Mesendoderm (in vitro differentiated cells): ENCODE results near the gene PLA1A.
A peak's percentile ranks its signal among the peaks of the same experiment; 100 is the strongest.

ENCODE experiments used
- DNase-seq: peaks from one replicate; pipeline ENCODE4 v3.0.0; 2013
- H2AK5ac ChIP-seq: 2 replicates; pipeline ENCODE4 v1.6.1; 2013; ENCODE audit warnings: low read length, inconsistent platforms
- H2BK120ac ChIP-seq: 2 replicates; pipeline ENCODE4 v1.6.1; 2013; ENCODE audit warnings: low read depth, mild to moderate bottlenecking, low read length, moderate library complexity, mixed read lengths
- H2BK15ac ChIP-seq: replicated peaks from 2 replicates; pipeline ENCODE4 v1.6.1; 2013; ENCODE audit warnings: low read depth, mild to moderate bottlenecking, moderate library complexity
- H2BK5ac ChIP-seq: 2 replicates; pipeline ENCODE4 v1.6.1; 2013; ENCODE audit warnings: low read length, inconsistent platforms
- H3K18ac ChIP-seq: 2 replicates; pipeline ENCODE4 v1.6.1; 2013; ENCODE audit warnings: mild to moderate bottlenecking, low read length, mixed read lengths
- H3K23ac ChIP-seq: one replicate; pipeline ENCODE4 v1.6.1; 2013; ENCODE audit warnings: low read length
- H3K27ac ChIP-seq: 2 replicates; pipeline ENCODE4 v1.5.1; 2013; ENCODE audit warnings: low read depth, mild to moderate bottlenecking, inconsistent platforms, low read length, moderate library complexity
- H3K27me3 ChIP-seq: 2 replicates; pipeline ENCODE4 v1.6.1; 2013; ENCODE audit warnings: low read length, control low read depth, mild to moderate bottlenecking, inconsistent platforms; ENCODE audit not compliant: insufficient read depth, poor library complexity
- H3K36me3 ChIP-seq: 2 replicates; pipeline ENCODE4 v1.6.1; 2013; ENCODE audit warnings: low read length, inconsistent platforms; ENCODE audit not compliant: control insufficient read depth, insufficient read depth
- H3K4ac ChIP-seq: one replicate; pipeline ENCODE4 v1.6.1; 2013; ENCODE audit warnings: low read depth, mild to moderate bottlenecking, low read length, moderate library complexity
- H3K4me1 ChIP-seq: 2 replicates; pipeline ENCODE4 v1.6.1; 2013; ENCODE audit warnings: low read depth, low read length, inconsistent platforms; ENCODE audit not compliant: control insufficient read depth
- H3K4me2 ChIP-seq: 2 replicates; pipeline ENCODE4 v1.6.1; 2013; ENCODE audit warnings: low read length
- H3K4me3 ChIP-seq: 2 replicates; pipeline ENCODE4 v1.5.1; 2013; ENCODE audit warnings: mild to moderate bottlenecking, low read length
- H3K56ac ChIP-seq: one replicate; pipeline ENCODE4 v1.6.1; 2013; ENCODE audit warnings: low read length
- H3K79me1 ChIP-seq: 2 replicates; pipeline ENCODE4 v1.6.1; 2013; ENCODE audit warnings: low read length, inconsistent platforms
- H3K79me2 ChIP-seq: 2 replicates; pipeline ENCODE4 v1.6.1; 2013; ENCODE audit warnings: mild to moderate bottlenecking, low read length; ENCODE audit not compliant: control insufficient read depth, insufficient read depth
- H3K9ac ChIP-seq: 2 replicates; pipeline ENCODE4 v1.6.1; 2013; ENCODE audit warnings: low read length, inconsistent platforms
- H4K5ac ChIP-seq: one replicate; pipeline ENCODE4 v1.6.1; 2013; ENCODE audit warnings: low read length
- H4K8ac ChIP-seq: one replicate; pipeline ENCODE4 v1.6.1; 2013; ENCODE audit warnings: low read depth, mild to moderate bottlenecking, control low read depth, low read length, moderate library complexity
- WGBS: extraction: QIAGEN DNeasy Blood & Tissue Kit; methylation state at CpG from one replicate; pipeline ENCODE4 v1.1.7; 2013; ENCODE audit warnings: low lambda C conversion rate, missing lambda C conversion rate; ENCODE audit not compliant: insufficient coverage; ENCODE audit errors: extremely low coverage; 5-methylcytosine and 5-hydroxymethylcytosine counted together

PLA1A gene

GRCh38 chr3:119636249-119636648 is 38.6 kb downstream of the PLA1A start:
- no peak overlapping the region for H3K4me3 ChIP-seq
- no peak overlapping the region for H3K4me2 ChIP-seq
- no CpG with 5 or more reads among the region's 1 CpG for WGBS
- H3K27me3 ChIP-seq = no peaks in the 10 kb centered on the region
- no peak overlapping the region for H3K4ac ChIP-seq
- peaks cover 4% of the 10 kb centered on the region for H3K4me1 ChIP-seq
- DNase-seq = no peak
- no peak overlapping the region for H3K23ac ChIP-seq
- no peak overlapping the region for H3K27ac ChIP-seq
- H3K9ac ChIP-seq = no peak overlapping the region
- no peak overlapping the region for H4K5ac ChIP-seq
- H3K79me2 ChIP-seq = no peaks in the 10 kb centered on the region
- no peaks in the 10 kb centered on the region for H3K79me1 ChIP-seq
- no peak overlapping the region for H3K18ac ChIP-seq
- no peak overlapping the region for H4K8ac ChIP-seq
- H3K36me3 ChIP-seq = no peaks in the 10 kb centered on the region
- no peak overlapping the region for H2BK5ac ChIP-seq
- H3K56ac ChIP-seq = no peak overlapping the region
- H2BK120ac ChIP-seq = no peak overlapping the region
- H2AK5ac ChIP-seq = no peak overlapping the region
- no peak overlapping the region for H2BK15ac ChIP-seq

GRCh38 chr3:119636891-119637611 is 39.4 kb downstream of the PLA1A start:
- Histone ChIP-seq H3K79me1 (no peaks in the 10 kb centered on the region), H3K4me3 (no peak overlapping the region), H3K18ac (no peak overlapping the region), H3K4ac (no peak overlapping the region), H4K8ac (no peak overlapping the region), H3K9ac (no peak overlapping the region), H3K27me3 (no peaks in the 10 kb centered on the region), H3K4me1 (peaks cover 4% of the 10 kb centered on the region), H2BK120ac (no peak overlapping the region), H3K4me2 (no peak overlapping the region), H3K79me2 (no peaks in the 10 kb centered on the region), H4K5ac (no peak overlapping the region), H2BK15ac (no peak overlapping the region), H2BK5ac (no peak overlapping the region), H3K56ac (no peak overlapping the region), H2AK5ac (no peak overlapping the region), H3K36me3 (no peaks in the 10 kb centered on the region), H3K23ac (no peak overlapping the region), H3K27ac (no peak overlapping the region)
- DNase-seq = no peak
- WGBS = no CpG with 5 or more reads among the region's 4 CpGs

- H4K8ac ChIP-seq = no peak overlapping the region
- H3K79me2 ChIP-seq = no peaks in the 10 kb centered on the region
- H3K4me3 ChIP-seq = no peak overlapping the region
- H2BK5ac ChIP-seq = no peak overlapping the region
- no peak overlapping the region for H3K4ac ChIP-seq
- H2BK120ac ChIP-seq = no peak overlapping the region
- no peak overlapping the region for H3K23ac ChIP-seq
- no peaks in the 10 kb centered on the region for H3K36me3 ChIP-seq
- WGBS = no CpG with 5 or more reads among the region's 3 CpGs
- no peak overlapping the region for H3K18ac ChIP-seq
- no peak overlapping the region for H3K27ac ChIP-seq
- no peak overlapping the region for H2AK5ac ChIP-seq
- peak; percentile 27 for DNase-seq
- H3K56ac ChIP-seq = no peak overlapping the region
- H3K4me2 ChIP-seq = no peak overlapping the region
- H2BK15ac ChIP-seq = no peak overlapping the region
- H3K9ac ChIP-seq = no peak overlapping the region
- H3K79me1 ChIP-seq = no peaks in the 10 kb centered on the region
- H4K5ac ChIP-seq = no peak overlapping the region
- H3K27me3 ChIP-seq = no peaks in the 10 kb centered on the region
- H3K4me1 ChIP-seq = peaks cover 4% of the 10 kb centered on the region
Measured at GRCh38 chr3:119637679-119638477, 40.2 kb downstream of the PLA1A start.

- Histone ChIP-seq H2BK15ac (peak overlapping the region; percentile 14), H3K56ac (no peak overlapping the region), H3K4ac (no peak overlapping the region), H3K4me3 (no peak overlapping the region), H3K9ac (no peak overlapping the region), H2BK5ac (no peak overlapping the region), H3K27me3 (no peaks in the 10 kb centered on the region), H2BK120ac (no peak overlapping the region), H4K5ac (no peak overlapping the region), H3K4me1 (peaks cover 4% of the 10 kb centered on the region), H2AK5ac (no peak overlapping the region), H3K36me3 (no peaks in the 10 kb centered on the region), H4K8ac (no peak overlapping the region), H3K27ac (no peak overlapping the region), H3K4me2 (no peak overlapping the region), H3K18ac (no peak overlapping the region), H3K23ac (no peak overlapping the region), H3K79me2 (no peaks in the 10 kb centered on the region), H3K79me1 (no peaks in the 10 kb centered on the region)
- DNase-seq = no peak
- no CpG with 5 or more reads among the region's 2 CpGs for WGBS
Measured at GRCh38 chr3:119639494-119640350, 42.0 kb downstream of the PLA1A start.

- Histone ChIP-seq H3K56ac (no peak overlapping the region), H2BK5ac (no peak overlapping the region), H3K4ac (no peak overlapping the region), H4K5ac (no peak overlapping the region), H3K79me1 (no peaks in the 10 kb centered on the region), H3K27ac (no peak overlapping the region), H3K18ac (no peak overlapping the region), H3K36me3 (no peaks in the 10 kb centered on the region), H4K8ac (no peak overlapping the region), H3K79me2 (no peaks in the 10 kb centered on the region), H2BK120ac (no peak overlapping the region), H3K9ac (no peak overlapping the region), H3K27me3 (no peaks in the 10 kb centered on the region), H3K4me3 (no peak overlapping the region), H3K4me1 (peaks cover 4% of the 10 kb centered on the region), H2AK5ac (no peak overlapping the region), H3K23ac (no peak overlapping the region), H3K4me2 (no peak overlapping the region), H2BK15ac (no peak overlapping the region)
- no peak for DNase-seq
- no CpG with 5 or more reads among the region's 2 CpGs for WGBS
Measured at GRCh38 chr3:119641416-119641815, 43.7 kb downstream of the PLA1A start.
